Fibroblast of lung (primary cell): Measurements from ENCODE around the gene GPATCH3. TPM values are rescaled to one million over a fixed set of nuclear protein-coding genes. Genes with fewer than 3 reads are reported as not detected.
"Not testable (repeated sequence)": the region's sequence is repeated elsewhere in the genome, so short reads cannot be mapped to it uniquely, and the experiment has no call there.

ENCODE experiments used
- DNase-seq, 2 donors: peaks; one replicate each; pipeline versions ENCODE4 v3.0.0 to v3.0.0-alpha.2; 2010; ENCODE audit warnings: low read depth in 2 of 2
- H2AFZ ChIP-seq: 2 replicates; pipeline ENCODE4 v1.5.1; 2012; ENCODE audit warnings: low read length, control low read depth, inconsistent platforms
- H3K27ac ChIP-seq: 2 replicates; pipeline ENCODE4 v1.5.1; 2011; ENCODE audit warnings: low read length, control low read depth; ENCODE audit not compliant: insufficient read depth
- H3K27me3 ChIP-seq: 2 replicates; pipeline ENCODE4 v1.5.1; 2011; ENCODE audit warnings: mild to moderate bottlenecking, low read length; ENCODE audit not compliant: control insufficient read depth, insufficient read depth
- H3K36me3 ChIP-seq: 2 replicates; pipeline ENCODE4 v1.5.1; 2011; ENCODE audit warnings: low read length; ENCODE audit not compliant: control insufficient read depth, insufficient read depth
- H3K4me1 ChIP-seq: 2 replicates; pipeline ENCODE4 v1.5.1; 2011; ENCODE audit warnings: low read length; ENCODE audit not compliant: control insufficient read depth, insufficient read depth; ENCODE audit errors: extremely low read depth
- H3K4me2 ChIP-seq: 2 replicates; pipeline ENCODE4 v1.5.1; 2011; ENCODE audit warnings: low read length, control low read depth; ENCODE audit not compliant: insufficient read depth; ENCODE audit errors: extremely low read depth
- H3K4me3 ChIP-seq, 4 experiments: fragments of 200-600 bp in 1 of 4; sonication (generic) in 1 of 4; replicated peaks in 1 of 4; 2 replicates each; pipeline ENCODE4 v1.5.1; 2011 to 2016; ENCODE audit warnings: low read length in 4 of 4, low read depth in 3 of 4, mild to moderate bottlenecking in 3 of 4, control low read depth in 2 of 4, inconsistent platforms in 1 of 4, mixed read lengths in 1 of 4; ENCODE audit not compliant: insufficient read depth in 1 of 4; ENCODE audit errors: control extremely low read depth in 1 of 4
- H3K79me2 ChIP-seq: 2 replicates; pipeline ENCODE4 v1.5.1; 2012; ENCODE audit warnings: mild to moderate bottlenecking, low read length, inconsistent platforms; ENCODE audit not compliant: control insufficient read depth, insufficient read depth
- H3K9ac ChIP-seq: 2 replicates; pipeline ENCODE4 v1.5.1; 2011; ENCODE audit warnings: mild to moderate bottlenecking, low read length, control low read depth; ENCODE audit not compliant: insufficient read depth
- H3K9me3 ChIP-seq: 2 replicates; pipeline ENCODE4 v1.5.1; 2012; ENCODE audit warnings: low read depth, low read length; ENCODE audit not compliant: control insufficient read depth, insufficient read depth
- H4K20me1 ChIP-seq: 2 replicates; pipeline ENCODE4 v1.5.1; 2011; ENCODE audit warnings: low read length; ENCODE audit not compliant: control insufficient read depth, insufficient read depth; ENCODE audit errors: extremely low read depth
- CTCF ChIP-seq, 2 donors: IDR thresholded peaks in 1 of 2; conservative IDR thresholded peaks in 1 of 2; 1 replicate in 1 of 2; 2 replicates in 1 of 2; pipeline ENCODE4 v1.5.1; 2011 to 2012; ENCODE audit warnings: low read length in 2 of 2, control low read depth in 1 of 2, inconsistent platforms in 1 of 2, low read depth in 1 of 2, mild to moderate bottlenecking in 1 of 2
- EZH2 ChIP-seq: IDR thresholded peaks from 2 replicates; pipeline ENCODE4 v1.5.1; 2012; ENCODE audit warnings: low read length, control low read depth, mild to moderate bottlenecking; ENCODE audit errors: missing control alignments
- polyA minus RNA-seq: library from RNA; depleted of rRNA, polyadenylated mRNA; stranded (reverse); fragments of >200 nt; gene quantifications from 2 replicates; pipeline ENCODE4 v1.2.3, GENCODE V29; 2011; ENCODE audit warnings: low replicate concordance
- polyA plus RNA-seq, 2 donors: library from polyadenylated mRNA; depleted of rRNA in 1 of 2; stranded (reverse) in 1 of 2; unstranded in 1 of 2; fragments of >200 nt; gene quantifications; 2 replicates each; pipeline ENCODE4 v1.2.1, GENCODE V29; 2011 to 2012; ENCODE audit warnings: missing spikeins in 1 of 2
- total RNA-seq: library from RNA; depleted of rRNA; stranded (reverse); fragments of >200 nt; gene quantifications from 2 replicates; pipeline ENCODE4 v1.2.1, GENCODE V29; 2014

Gene GPATCH3
- total RNA-seq: 10.8 and 11.4 TPM in 2 replicates
- 4.9 and 5.1 TPM in 2 replicates for polyA plus RNA-seq
- polyA plus RNA-seq (2012): 7.3 and 7.6 TPM in 2 replicates
- 3.5 and 6.4 TPM in 2 replicates for polyA minus RNA-seq

GRCh38 chr1:26900001-26900814 lies at the start of gene GPATCH3:
Gene GPATCH3 (minus strand): TSS chr1:26900467. CDS start chr1:26900442, 25 bp downstream.
- Histone ChIP-seq H3K36me3 (peaks cover 2% of the 10 kb centered on the region), H3K9me3 (no peaks in the 10 kb centered on the region), H3K4me1 (peaks cover 6% of the 10 kb centered on the region), H3K27me3 (no peaks in the 10 kb centered on the region), H3K27ac (peak within 1 kb of the TSS; percentile 84), H3K4me3 (peak within 1 kb of the TSS; percentile 89 to 99 (median 94)), H3K9ac (peak within 1 kb of the TSS; percentile 88), H4K20me1 (no peaks in the 10 kb centered on the region), H3K4me2 (peak within 1 kb of the TSS; percentile 83), H2AFZ (peak within 1 kb of the TSS; percentile 77), H3K79me2 (peaks cover 20% of the 10 kb centered on the region)
- TF ChIP-seq EZH2 (no peak), CTCF (conservative IDR thresholded peaks at IDR 0.05 in 1 of 2, IDR thresholded peaks at IDR 0.05 in 1 of 2; ENCODE audit: low read depth in 1 of 2, low read length in 2 of 2) (no peak)
- DNase-seq: peak; percentile 82 to 95

DNA sequence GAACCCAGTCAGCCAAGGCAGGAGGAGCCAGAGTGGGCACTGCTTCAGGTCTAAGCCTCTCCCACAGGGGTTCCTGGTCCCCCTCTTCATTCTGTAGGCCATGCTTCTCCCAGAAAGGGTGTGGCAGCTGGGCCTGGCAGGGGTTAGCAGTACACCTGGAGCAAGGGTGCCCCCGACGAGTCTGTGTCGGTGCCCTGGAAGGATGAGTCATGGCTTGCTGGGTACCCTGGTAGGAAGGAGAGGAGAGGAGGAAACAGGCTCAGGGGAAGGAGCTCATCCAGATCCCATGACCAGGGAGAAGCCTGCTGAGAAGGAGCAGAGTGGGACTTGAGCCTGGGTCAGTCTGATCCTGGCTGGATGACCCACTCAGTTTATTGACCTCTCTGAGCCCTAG lies 49.7 kb upstream of the GPATCH3 start:
- DNase-seq: no peak
- no peaks in the 10 kb centered on the region for H3K4me1 ChIP-seq
- H3K9me3 ChIP-seq: no peaks in the 10 kb centered on the region
- no peaks in the 10 kb centered on the region for H4K20me1 ChIP-seq
- peaks cover 8% of the 10 kb centered on the region for H3K36me3 ChIP-seq
- TF ChIP-seq CTCF (conservative IDR thresholded peaks at IDR 0.05 in 1 of 2, IDR thresholded peaks at IDR 0.05 in 1 of 2; ENCODE audit: low read depth in 1 of 2, low read length in 2 of 2) (no peak), EZH2 (no peak)
- no peak overlapping the region for H3K4me2 ChIP-seq
- H3K27ac ChIP-seq: no peak overlapping the region
- no peak overlapping the region for H2AFZ ChIP-seq
- H3K4me3 ChIP-seq: no peak overlapping the region
- no peaks in the 10 kb centered on the region for H3K79me2 ChIP-seq
- H3K27me3 ChIP-seq: no peaks in the 10 kb centered on the region
- no peak overlapping the region for H3K9ac ChIP-seq

GRCh38 chr1:26949266-26949925 lies 49.1 kb upstream of the GPATCH3 start:
- H3K79me2 ChIP-seq: no peaks in the 10 kb centered on the region

DNA sequence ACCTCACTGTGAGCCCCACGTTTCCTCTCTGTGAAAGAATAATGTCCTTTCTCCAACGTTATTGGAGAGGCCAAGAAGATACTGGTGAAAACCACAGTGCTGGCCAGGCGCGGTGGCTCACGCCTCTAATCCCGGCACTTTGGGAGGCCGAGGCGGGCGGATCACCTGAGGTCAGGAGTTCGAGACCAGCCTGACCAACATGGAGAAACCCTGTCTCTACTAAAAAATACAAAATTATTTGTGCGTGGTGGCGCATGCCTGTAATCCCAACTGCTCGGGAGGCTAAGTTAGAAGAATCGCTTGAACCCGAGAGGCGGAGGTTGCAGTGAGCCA lies 48.4 kb upstream of the GPATCH3 start:
- not testable (repeated sequence) for H3K79me2 ChIP-seq, H3K4me1 ChIP-seq, H3K4me3 ChIP-seq, H2AFZ ChIP-seq, H3K27ac ChIP-seq, H3K4me2 ChIP-seq, DNase-seq, H3K27me3 ChIP-seq, H3K9me3 ChIP-seq, H3K9ac ChIP-seq, H3K36me3 ChIP-seq, H4K20me1 ChIP-seq

More at GRCh38 chr1:26949266-26949925, 49.1 kb upstream of the GPATCH3 start:
- no peaks in the 10 kb centered on the region for H3K27me3 ChIP-seq
- H3K4me1 ChIP-seq: no peaks in the 10 kb centered on the region
- H4K20me1 ChIP-seq: no peaks in the 10 kb centered on the region
- no peak overlapping the region for H3K27ac ChIP-seq
- peak in 1 of 2 donors; percentile 17 for DNase-seq
- H2AFZ ChIP-seq: no peak overlapping the region
- H3K4me2 ChIP-seq: no peak overlapping the region
- peaks cover 8% of the 10 kb centered on the region for H3K36me3 ChIP-seq
- H3K9ac ChIP-seq: no peak overlapping the region
- H3K9me3 ChIP-seq: no peaks in the 10 kb centered on the region
- TF ChIP-seq EZH2: no peak
- no peak for TF ChIP-seq CTCF (conservative IDR thresholded peaks at IDR 0.05 in 1 of 2, IDR thresholded peaks at IDR 0.05 in 1 of 2; ENCODE audit: low read depth in 1 of 2, low read length in 2 of 2)
- H3K4me3 ChIP-seq: no peak overlapping the region
